GM19438 (cell line): ENCODE measurements around the gene SUCLG2.

Experiments used
- ATAC-seq: cut with Tn5 transposase; IDR thresholded peaks from one replicate; pipeline ENCODE4 v1.9.1; 2021; ENCODE audit warnings: low read depth; ENCODE audit not compliant: unreplicated experiment

The SUCLG2 gene

GRCh38 chr3:67405193-67405592 lies 249.2 kb downstream of the SUCLG2 start:
- ATAC-seq, result no peak

GRCh38 chr3:67402873-67403272 lies 251.5 kb downstream of the SUCLG2 start:
- no peak for ATAC-seq

GRCh38 chr3:67401921-67402320 lies 252.5 kb downstream of the SUCLG2 start:
- no peak for ATAC-seq

- ATAC-seq, result no peak
These were observed 253.9 kb downstream of the SUCLG2 start for GRCh38 chr3:67400476-67400875.

DNA sequence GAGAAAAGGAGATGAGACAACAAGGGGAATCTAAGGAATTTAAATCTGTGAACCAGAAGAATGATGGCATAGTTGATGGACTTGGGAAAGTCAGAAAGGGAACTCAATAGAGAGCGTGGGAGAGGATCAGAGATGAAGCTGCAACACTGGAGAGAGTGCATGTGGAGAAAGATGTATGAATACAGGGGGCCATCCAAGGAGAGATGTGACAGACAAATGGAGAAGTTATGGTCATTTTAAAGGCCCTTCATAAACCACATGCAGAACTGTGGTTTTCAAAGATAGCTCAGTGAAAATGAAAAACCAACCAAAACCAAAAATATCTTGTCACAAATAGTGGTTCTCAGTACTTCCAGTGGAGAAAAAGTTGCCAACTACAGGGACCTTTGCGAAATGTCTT lies 265.2 kb downstream of the SUCLG2 start:
- peak; percentile 90 for ATAC-seq

DNA sequence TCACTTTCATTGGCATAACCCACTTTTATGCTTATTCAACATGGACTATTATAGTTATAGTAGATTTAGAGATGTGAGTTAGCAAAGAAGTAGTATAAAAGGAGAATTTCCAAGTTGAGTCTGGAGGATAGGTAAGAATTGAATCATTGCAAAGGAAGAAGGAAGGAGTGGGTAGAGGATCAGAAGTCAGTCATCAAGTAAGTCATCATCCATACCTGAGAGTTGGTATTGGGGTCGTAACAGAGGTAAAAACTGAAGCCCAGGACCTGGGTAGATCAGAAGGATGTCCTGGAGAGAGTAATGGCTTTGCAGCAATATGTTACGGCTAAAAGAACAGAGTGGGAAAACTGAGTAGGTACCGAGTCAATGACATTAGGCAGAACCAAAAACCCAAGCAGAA lies 265.7 kb downstream of the SUCLG2 start:
- no peak for ATAC-seq

DNA sequence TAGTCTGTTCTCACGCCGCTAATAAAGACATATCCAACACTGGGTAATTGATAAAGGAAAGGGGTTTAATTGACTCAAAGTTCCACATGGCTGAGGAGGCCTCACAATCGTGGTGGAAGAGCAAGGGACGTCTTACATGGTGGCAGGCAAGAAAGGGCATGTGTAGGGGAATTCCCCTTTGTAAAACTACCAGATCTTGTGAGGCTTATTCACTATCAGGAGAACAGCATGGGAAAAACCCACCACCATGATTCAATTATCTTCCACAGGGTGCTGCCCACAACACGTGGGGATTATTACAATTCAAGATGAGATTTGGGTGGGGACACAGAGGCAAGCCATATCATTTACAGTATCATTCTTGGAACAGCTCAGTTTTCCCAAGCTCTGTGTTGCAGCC lies 268.0 kb downstream of the SUCLG2 start:
- ATAC-seq, result no peak

DNA sequence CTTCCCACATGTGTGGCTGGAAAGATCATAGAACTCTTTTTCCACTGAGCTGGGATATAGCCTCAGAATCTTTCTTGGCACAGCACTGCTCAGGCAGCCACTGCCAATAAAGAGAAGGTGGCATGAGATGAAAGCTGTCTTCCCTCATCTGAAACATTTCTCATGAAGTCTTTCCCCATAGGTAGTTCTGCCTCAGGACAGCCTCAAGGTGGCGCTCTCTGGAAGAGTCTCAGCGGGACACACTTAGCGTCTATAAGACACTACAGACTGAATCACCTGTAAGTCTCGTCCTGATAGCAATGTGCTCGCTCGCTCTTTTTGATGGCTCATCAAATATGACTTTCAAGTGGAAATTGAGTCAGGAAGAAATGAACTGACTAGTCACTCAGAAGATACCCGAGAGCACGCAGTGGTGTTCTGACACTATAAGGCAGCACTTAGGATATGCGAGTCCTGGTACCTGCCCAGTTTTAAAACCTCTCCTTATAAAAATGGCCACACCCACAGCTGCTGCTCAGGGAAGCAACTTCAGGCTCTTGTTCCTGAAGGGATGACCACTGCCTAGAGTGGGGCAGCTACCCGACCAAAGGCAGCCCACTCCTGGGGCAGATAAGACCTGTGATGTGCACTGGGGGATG lies 269.5 kb downstream of the SUCLG2 start:
- ATAC-seq, result no peak

DNA sequence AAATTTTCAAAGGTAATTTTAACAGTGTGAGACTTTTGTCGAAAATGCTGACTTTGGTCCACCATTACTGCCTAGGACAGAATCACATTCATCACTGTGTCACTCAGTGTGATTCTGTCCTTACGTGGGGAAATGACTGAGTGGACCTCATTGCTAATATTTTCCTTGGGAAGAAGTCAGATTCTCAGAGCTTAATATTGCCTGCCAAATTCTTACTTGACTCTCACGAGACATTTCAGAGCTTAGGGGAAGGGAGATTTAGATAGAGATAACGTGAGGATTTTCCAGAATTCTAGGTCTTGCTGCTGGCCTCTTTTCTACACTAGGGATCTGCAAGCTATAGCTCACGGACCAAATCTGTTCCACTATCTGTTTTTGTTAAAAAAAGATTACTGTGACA lies 270.4 kb downstream of the SUCLG2 start:
- no peak for ATAC-seq

- no peak for ATAC-seq
These were observed 271.0 kb downstream of the SUCLG2 start for GRCh38 chr3:67383379-67383778.

- ATAC-seq, result no peak
These were observed 271.9 kb downstream of the SUCLG2 start for GRCh38 chr3:67382536-67382935.

GRCh38 chr3:67381667-67382272 lies 272.6 kb downstream of the SUCLG2 start:
- ATAC-seq, result no peak

DNA sequence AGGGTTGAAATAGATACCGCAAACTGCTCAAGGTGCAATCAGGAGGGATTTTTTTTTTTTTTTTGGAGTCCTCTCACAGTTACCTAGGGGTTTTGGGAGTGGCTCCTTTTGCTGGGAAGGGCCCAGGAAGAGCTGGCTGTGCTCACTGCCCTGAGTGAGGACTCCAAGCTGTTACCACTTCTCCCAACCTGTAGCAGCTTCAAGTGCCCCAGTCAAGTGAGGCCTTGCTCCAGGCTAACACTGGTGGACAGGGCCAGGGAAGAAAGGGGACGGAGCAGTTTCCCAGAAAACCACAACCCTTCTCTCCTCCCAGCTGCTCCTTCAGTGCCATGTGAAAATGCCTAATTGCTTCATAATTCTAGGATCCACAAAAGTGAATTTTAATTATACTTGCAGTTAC lies 274.3 kb downstream of the SUCLG2 start:
- no peak for ATAC-seq

GRCh38 chr3:67377299-67377698 lies 277.1 kb downstream of the SUCLG2 start:
- ATAC-seq, result no peak

DNA sequence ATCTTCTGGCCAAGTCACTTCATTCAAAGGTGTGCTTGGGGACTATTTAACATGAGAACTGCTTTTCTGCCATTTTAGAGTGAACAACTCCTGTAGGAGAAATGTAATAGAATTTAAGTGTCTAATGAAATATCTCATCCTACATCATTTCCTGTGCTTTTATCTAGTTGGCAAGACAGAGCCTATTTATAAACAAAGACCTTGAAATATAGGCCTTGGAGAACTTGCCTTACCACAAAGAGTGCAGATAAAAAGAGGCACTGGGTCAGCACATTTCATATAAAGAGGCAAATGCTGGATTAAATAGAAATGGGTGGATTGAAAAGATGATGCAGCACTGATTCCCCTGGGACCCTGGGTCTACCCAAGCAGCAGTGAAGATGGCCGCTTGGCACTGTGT lies 278.0 kb downstream of the SUCLG2 start:
- no peak for ATAC-seq

- no peak for ATAC-seq
These were observed 278.4 kb downstream of the SUCLG2 start for GRCh38 chr3:67375976-67376375.

DNA sequence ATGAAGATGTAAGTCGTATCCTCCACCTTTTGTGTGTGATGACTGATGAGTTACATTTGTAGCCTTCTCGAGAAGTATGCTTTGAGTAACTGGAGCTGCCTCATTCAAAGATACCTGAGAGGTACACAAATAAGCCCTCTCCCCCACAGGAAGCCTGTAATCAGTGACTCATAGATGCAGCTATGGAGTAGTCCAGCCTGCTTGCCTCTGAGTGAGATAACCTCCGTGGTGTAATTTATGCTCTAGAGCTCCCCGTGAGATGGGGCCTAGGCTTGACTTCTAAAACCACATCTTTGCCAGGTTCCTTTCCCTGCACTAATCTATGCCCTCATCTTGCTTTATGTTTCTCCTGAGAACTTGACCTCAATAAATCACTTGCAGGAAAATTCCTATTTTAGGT lies 291.7 kb downstream of the SUCLG2 start:
- no peak for ATAC-seq

- ATAC-seq, result no peak
These were observed 292.6 kb downstream of the SUCLG2 start for GRCh38 chr3:67361770-67362169.

- no peak for ATAC-seq
These were observed 293.1 kb downstream of the SUCLG2 start for GRCh38 chr3:67361323-67361722.

DNA sequence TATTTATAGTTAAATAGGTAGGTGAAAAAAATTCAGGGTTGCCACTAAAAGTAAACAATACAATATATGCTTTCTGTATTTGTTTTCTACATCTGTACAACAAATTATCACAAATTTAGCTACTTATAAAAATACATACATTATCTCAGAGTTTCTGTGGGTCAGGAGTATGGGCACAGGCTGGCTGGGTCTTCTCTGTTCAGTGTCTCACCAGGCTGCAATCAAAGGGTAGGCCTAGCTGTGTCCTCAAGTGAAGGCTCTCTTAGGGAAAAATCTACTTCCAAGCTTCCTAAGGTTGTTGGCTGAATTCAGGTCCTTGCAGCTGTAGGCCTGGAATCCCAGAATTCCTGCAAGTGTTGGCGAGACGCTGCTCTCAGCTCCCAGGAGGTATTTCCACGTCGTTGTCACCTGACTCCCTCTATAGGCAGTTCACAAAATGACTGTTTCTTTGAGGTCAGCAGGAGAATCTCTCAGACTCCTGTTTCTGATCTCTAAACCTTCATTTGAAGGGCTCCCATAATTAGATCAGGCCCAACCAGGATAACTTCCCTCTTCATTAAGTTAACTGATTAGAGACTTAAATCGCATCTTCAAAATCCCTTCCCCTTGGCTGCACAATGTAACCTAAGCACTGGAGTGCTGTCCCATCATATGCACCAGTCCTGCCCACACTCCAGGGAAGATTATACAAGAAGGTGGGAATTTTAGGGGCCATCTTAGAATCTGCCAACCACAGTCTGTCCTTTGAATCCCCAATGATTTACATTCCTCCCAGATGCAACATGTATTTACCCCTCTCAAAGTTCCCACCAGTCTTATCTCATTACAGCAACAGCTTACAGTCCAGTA lies 296.6 kb downstream of the SUCLG2 start:
- ATAC-seq, result no peak

DNA sequence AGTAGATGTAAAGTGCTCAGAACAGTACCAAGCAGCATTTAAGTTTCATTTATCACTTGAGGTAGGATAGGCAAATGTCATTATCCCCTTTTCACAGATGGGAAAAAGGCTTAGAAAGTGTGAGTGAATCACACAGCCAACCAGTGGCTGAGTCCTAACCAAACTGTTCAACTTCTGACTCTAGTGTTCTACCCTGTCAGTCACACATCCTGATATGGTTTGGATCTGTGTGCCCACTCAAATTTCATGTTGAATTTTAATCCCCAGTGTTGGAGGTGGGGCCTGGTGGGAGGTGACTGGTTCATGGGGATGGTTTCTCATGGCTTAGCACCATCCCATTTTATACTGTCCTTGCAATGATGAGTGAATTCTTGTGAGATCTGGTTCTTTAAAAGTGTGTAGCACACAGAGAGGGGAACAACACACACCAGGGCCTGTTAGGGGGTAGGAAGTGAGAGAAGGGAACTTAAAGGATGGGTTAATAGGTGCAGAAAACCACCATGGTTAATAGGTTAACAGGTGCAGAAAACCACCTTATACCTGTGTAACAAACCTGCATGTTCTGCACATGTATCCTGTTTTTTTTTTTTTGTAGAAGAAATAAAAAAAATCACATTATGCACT lies 304.7 kb downstream of the SUCLG2 start:
- ATAC-seq, result peak; percentile 80
